GM12872 (cell line): Measurements from ENCODE around the gene FAM118A.

Experiments used
- CTCF ChIP-seq: IDR thresholded peaks from 3 replicates; pipeline ENCODE4 v1.5.1; 2011; ENCODE audit warnings: low read depth, mild to moderate bottlenecking, low read length, moderate library complexity; ENCODE audit not compliant: insufficient read depth

The FAM118A gene

GRCh38 chr22:45298934-45299505 lies 10.7 kb upstream of the FAM118A start:
- no peak for TF ChIP-seq CTCF

GRCh38 chr22:45302751-45303150 lies 7.0 kb upstream of the FAM118A start:
- TF ChIP-seq CTCF = no peak

GRCh38 chr22:45303181-45303580 lies 6.6 kb upstream of the FAM118A start:
- TF ChIP-seq CTCF = no peak

- TF ChIP-seq CTCF = no peak
Observed at GRCh38 chr22:45304971-45305370, 4.8 kb upstream of the FAM118A start.

GRCh38 chr22:45305456-45306075 lies 4.2 kb upstream of the FAM118A start:
- no peak for TF ChIP-seq CTCF

GRCh38 chr22:45306139-45306538 lies 3.6 kb upstream of the FAM118A start:
- TF ChIP-seq CTCF = no peak

GRCh38 chr22:45308391-45308956 lies 1.3 kb upstream of the FAM118A start:
- no peak for TF ChIP-seq CTCF
